ENCODE measurements around the gene SLC17A7. TPM values are rescaled to one million over a fixed set of nuclear protein-coding genes. Genes with fewer than 3 reads are reported as not detected.

The SLC17A7 gene
- total and polyA plus RNA-seq, 2 of the 13 experiments (the other 11 are each of a cell fraction or from before 2014, with no cell fraction given) = 0.32 TPM; not detected in 1

DNA sequence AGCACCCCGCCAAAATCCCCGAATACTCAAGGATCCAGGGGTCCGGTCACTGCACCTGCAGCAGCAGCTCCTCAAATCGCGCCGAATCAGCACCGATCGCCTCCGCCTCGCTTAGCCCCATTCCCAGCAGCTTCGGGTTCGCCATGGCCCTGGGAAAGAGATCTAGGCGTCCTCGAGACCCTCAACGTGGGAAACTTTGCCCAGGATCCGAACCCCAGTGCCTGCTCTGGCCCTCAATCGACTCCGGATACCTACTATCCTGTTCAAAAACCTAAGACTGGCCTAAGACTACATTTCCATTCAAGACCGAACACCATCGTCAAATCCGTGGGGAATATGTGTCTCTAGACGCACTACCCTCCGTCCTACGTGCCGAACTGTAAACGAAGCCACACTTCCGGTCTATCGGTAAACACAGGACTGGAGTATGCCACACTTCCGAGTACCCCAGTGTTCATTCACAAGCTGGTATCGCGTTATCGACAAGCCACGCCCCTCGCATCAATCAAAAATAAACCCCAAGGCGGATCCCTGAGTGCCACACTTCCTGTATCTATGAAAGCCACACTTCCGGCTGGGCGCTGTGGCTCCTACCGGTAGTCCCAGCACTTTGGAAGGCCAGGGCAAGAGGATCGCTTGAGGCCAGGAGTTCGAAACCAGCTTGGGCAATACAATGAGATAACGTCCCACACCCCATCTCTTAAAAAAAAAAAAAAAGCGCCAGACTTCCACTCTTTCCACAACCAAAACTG, 10.3 kb upstream of the SLC17A7 start, which contains the start of gene PIH1D1 (continued):
- TF ChIP-seq ZNF44 (CRISPR knock-in tag; IDR thresholded peaks at IDR 0.05) = no peak
- no peak for TF ChIP-seq PHF5A (CRISPR knock-in tag; IDR thresholded peaks at IDR 0.05; ENCODE audit: low read depth, unreplicated experiment)
- no peak for TF ChIP-seq RORA (CRISPR knock-in tag; IDR thresholded peaks at IDR 0.05)
- TF ChIP-seq ZBTB38 (CRISPR knock-in tag; IDR thresholded peaks at IDR 0.05) = 0 out of 2 replicates have a peak, but pooled peaks have one; percentile 31
- TF ChIP-seq, protein P1, sequence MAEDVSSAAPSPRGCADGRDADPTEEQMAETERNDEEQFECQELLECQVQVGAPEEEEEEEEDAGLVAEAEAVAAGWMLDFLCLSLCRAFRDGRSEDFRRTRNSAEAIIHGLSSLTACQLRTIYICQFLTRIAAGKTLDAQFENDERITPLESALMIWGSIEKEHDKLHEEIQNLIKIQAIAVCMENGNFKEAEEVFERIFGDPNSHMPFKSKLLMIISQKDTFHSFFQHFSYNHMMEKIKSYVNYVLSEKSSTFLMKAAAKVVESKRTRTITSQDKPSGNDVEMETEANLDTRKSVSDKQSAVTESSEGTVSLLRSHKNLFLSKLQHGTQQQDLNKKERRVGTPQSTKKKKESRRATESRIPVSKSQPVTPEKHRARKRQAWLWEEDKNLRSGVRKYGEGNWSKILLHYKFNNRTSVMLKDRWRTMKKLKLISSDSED (CRISPR knock-in tag; IDR thresholded peaks at IDR 0.05) = no peak
- TF ChIP-seq, protein P2, sequence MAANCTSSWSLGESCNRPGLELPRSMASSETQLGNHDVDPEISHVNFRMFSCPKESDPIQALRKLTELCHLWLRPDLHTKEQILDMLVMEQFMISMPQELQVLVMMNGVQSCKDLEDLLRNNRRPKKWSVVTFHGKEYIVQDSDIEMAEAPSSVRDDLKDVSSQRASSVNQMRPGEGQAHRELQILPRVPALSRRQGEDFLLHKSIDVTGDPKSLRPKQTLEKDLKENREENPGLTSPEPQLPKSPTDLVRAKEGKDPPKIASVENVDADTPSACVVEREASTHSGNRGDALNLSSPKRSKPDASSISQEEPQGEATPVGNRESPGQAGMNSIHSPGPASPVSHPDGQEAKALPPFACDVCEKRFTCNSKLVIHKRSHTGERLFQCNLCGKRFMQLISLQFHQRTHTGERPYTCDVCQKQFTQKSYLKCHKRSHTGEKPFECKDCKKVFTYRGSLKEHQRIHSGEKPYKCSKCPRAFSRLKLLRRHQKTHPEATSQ (CRISPR knock-in tag; IDR thresholded peaks at IDR 0.05; ENCODE audit: borderline replicate concordance) = no peak
- TF ChIP-seq ZNF343 (CRISPR knock-in tag; IDR thresholded peaks at IDR 0.05) = no peak
- no peak for TF ChIP-seq PCBP1 (IDR thresholded peaks at IDR 0.05; ENCODE audit: borderline replicate concordance, low read depth, low read length)
- TF ChIP-seq MIER3 (CRISPR knock-in tag; IDR thresholded peaks at IDR 0.05; ENCODE audit: borderline replicate concordance) = no peak
- TF ChIP-seq ZNF501 (CRISPR knock-in tag; IDR thresholded peaks at IDR 0.05) = peak; percentile 69; the same call in 1 of the 2 replicates
- no peak for TF ChIP-seq ZNF766 (CRISPR knock-in tag; IDR thresholded peaks at IDR 0.05; ENCODE audit: borderline replicate concordance)
- TF ChIP-seq, protein P3, sequence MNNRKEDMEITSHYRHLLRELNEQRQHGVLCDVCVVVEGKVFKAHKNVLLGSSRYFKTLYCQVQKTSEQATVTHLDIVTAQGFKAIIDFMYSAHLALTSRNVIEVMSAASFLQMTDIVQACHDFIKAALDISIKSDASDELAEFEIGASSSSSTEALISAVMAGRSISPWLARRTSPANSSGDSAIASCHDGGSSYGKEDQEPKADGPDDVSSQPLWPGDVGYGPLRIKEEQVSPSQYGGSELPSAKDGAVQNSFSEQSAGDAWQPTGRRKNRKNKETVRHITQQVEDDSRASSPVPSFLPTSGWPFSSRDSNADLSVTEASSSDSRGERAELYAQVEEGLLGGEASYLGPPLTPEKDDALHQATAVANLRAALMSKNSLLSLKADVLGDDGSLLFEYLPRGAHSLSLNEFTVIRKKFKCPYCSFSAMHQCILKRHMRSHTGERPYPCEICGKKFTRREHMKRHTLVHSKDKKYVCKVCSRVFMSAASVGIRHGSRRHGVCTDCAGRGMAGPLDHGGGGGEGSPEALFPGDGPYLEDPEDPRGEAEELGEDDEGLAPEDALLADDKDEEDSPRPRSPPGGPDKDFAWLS (CRISPR knock-in tag; IDR thresholded peaks at IDR 0.05; ENCODE audit: borderline replicate concordance) = no peak
- TF ChIP-seq, protein P4, sequence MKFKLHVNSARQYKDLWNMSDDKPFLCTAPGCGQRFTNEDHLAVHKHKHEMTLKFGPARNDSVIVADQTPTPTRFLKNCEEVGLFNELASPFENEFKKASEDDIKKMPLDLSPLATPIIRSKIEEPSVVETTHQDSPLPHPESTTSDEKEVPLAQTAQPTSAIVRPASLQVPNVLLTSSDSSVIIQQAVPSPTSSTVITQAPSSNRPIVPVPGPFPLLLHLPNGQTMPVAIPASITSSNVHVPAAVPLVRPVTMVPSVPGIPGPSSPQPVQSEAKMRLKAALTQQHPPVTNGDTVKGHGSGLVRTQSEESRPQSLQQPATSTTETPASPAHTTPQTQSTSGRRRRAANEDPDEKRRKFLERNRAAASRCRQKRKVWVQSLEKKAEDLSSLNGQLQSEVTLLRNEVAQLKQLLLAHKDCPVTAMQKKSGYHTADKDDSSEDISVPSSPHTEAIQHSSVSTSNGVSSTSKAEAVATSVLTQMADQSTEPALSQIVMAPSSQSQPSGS (CRISPR knock-in tag; IDR thresholded peaks at IDR 0.05) = no peak
- TF ChIP-seq SNRNP70 (IDR thresholded peaks at IDR 0.05; ENCODE audit: low read depth, low read length) = no peak
- no peak for TF ChIP-seq PHB2 (IDR thresholded peaks at IDR 0.05; ENCODE audit: partially characterized antibody)
- no peak for TF ChIP-seq MED8 (CRISPR knock-in tag; IDR thresholded peaks at IDR 0.05; ENCODE audit: insufficient replicate concordance)
- no peak for TF ChIP-seq NR2F6 (IDR thresholded peaks at IDR 0.05)
- TF ChIP-seq NR2F6 (CRISPR knock-in tag; IDR thresholded peaks at IDR 0.05) = peak; percentile 30; the same call in 1 of the 2 replicates
- TF ChIP-seq, protein P5, sequence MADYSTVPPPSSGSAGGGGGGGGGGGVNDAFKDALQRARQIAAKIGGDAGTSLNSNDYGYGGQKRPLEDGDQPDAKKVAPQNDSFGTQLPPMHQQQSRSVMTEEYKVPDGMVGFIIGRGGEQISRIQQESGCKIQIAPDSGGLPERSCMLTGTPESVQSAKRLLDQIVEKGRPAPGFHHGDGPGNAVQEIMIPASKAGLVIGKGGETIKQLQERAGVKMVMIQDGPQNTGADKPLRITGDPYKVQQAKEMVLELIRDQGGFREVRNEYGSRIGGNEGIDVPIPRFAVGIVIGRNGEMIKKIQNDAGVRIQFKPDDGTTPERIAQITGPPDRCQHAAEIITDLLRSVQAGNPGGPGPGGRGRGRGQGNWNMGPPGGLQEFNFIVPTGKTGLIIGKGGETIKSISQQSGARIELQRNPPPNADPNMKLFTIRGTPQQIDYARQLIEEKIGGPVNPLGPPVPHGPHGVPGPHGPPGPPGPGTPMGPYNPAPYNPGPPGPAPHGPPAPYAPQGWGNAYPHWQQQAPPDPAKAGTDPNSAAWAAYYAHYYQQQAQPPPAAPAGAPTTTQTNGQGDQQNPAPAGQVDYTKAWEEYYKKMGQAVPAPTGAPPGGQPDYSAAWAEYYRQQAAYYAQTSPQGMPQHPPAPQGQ (CRISPR knock-in tag; IDR thresholded peaks at IDR 0.05; ENCODE audit: borderline replicate concordance) = no peak
- no peak for TF ChIP-seq ZNF317 (CRISPR knock-in tag; IDR thresholded peaks at IDR 0.05)
- TF ChIP-seq SMARCE1 (IDR thresholded peaks at IDR 0.05; ENCODE audit: borderline replicate concordance) = no peak
- TF ChIP-seq SMARCC2 (IDR thresholded peaks at IDR 0.05) = no peak
